Thoracic aorta (tissue), 2 donors: ENCODE results near the gene CHN2. TPM values are rescaled to one million over a fixed set of nuclear protein-coding genes. Genes with fewer than 3 reads are reported as not detected.

Source experiments
- ATAC-seq: fragments of 150-250 bp; one replicate; pipeline ENCODE4 v1.8.0; 2017; ENCODE audit warnings: low read depth; ENCODE audit not compliant: insufficient number of reproducible peaks, low FRiP score
- DNase-seq: peaks from one replicate; pipeline ENCODE4 v3.0.0-alpha.2; 2020; ENCODE audit warnings: low spot score
- H3K27ac ChIP-seq, 2 donors: fragments of 200-600 bp; sonication (generic); 1 replicate in 1 of 2; 2 replicates in 1 of 2; pipeline ENCODE4 v1.5.1; 2016; ENCODE audit warnings: mild to moderate bottlenecking in 2 of 2, moderate library complexity in 2 of 2
- H3K27me3 ChIP-seq: fragments of 200-600 bp; sonication (generic); replicated peaks from 2 replicates; pipeline ENCODE4 v1.6.0; 2016; ENCODE audit warnings: mild to moderate bottlenecking; ENCODE audit not compliant: insufficient read depth
- H3K36me3 ChIP-seq: fragments of 200-600 bp; sonication (generic); one replicate; pipeline ENCODE4 v1.5.1; 2016
- H3K4me1 ChIP-seq, 2 donors: fragments of 200-600 bp; sonication (generic); 1 replicate in 1 of 2; 2 replicates in 1 of 2; pipeline versions ENCODE4 v1.5.1 to v1.6.0; 2016; ENCODE audit warnings: low read depth in 2 of 2, mild to moderate bottlenecking in 1 of 2; ENCODE audit not compliant: control insufficient read depth in 1 of 2
- H3K4me3 ChIP-seq: fragments of 200-600 bp; sonication (generic); 2 replicates; pipeline ENCODE4 v1.5.1; 2016; ENCODE audit warnings: mild to moderate bottlenecking
- H3K9me3 ChIP-seq: fragments of 200-600 bp; sonication (generic); 2 replicates; pipeline ENCODE4 v1.5.1; 2016
- CTCF ChIP-seq: fragments of 200-600 bp; sonication (generic); IDR thresholded peaks from one replicate; pipeline ENCODE4 v1.5.1; 2019; ENCODE audit warnings: antibody characterized with exemption
- total RNA-seq, 2 donors: library from RNA; depleted of rRNA; stranded (reverse); fragments of >200 nt; gene quantifications; one replicate each; pipeline versions ENCODE4 v1.1.0 to v1.2.3, GENCODE V29; 2016

CHN2 gene
- total RNA-seq, 2 donors from 2014 or later, result 22.6 to 44.7 TPM

DNA sequence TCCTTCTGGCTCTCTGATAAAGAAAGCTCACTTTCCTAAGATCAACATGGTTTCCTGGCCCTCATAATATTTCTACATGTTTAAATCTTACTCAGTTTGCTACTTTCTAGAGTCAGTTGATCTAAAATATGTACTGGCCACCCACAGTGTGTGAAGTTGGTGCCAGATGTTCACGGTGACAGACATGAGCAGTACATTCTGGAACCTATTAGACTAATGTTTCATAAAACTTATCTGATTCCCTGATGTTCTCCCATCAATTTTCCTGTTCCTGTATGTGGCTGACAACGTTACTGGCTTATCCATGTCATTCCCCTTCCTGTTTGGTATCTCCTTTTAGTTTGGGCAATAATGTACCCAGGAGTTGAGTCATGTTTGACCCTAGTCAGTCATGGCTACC, 34.5 kb upstream of the CHN2 start:
- DNase-seq (no peak), ATAC-seq (no peak)
- Histone ChIP-seq H3K27me3 (no peaks in the 10 kb centered on the region), H3K36me3 (no peaks in the 10 kb centered on the region), H3K27ac (no peak overlapping the region), H3K4me1 (no peaks in the 10 kb centered on the region), H3K4me3 (no peak overlapping the region), H3K9me3 (no peaks in the 10 kb centered on the region)
- TF ChIP-seq CTCF, result no peak

- DNase-seq (no peak), ATAC-seq (no peak)
- no peak for TF ChIP-seq CTCF
- Histone ChIP-seq H3K27me3 (no peaks in the 10 kb centered on the region), H3K9me3 (no peaks in the 10 kb centered on the region), H3K27ac (no peak overlapping the region), H3K36me3 (no peaks in the 10 kb centered on the region), H3K4me1 (no peaks in the 10 kb centered on the region), H3K4me3 (no peak overlapping the region)
Observed at GRCh38 chr7:29161231-29161630, 33.3 kb upstream of the CHN2 start.

- Histone ChIP-seq H3K36me3 (no peaks in the 10 kb centered on the region), H3K27me3 (no peaks in the 10 kb centered on the region), H3K4me1 (no peaks in the 10 kb centered on the region), H3K4me3 (no peak overlapping the region), H3K9me3 (no peaks in the 10 kb centered on the region), H3K27ac (no peak overlapping the region)
- no peak for DNase-seq
- ATAC-seq, result no peak
- TF ChIP-seq CTCF, result no peak
Observed at GRCh38 chr7:29162577-29162976, 32.0 kb upstream of the CHN2 start.

DNA sequence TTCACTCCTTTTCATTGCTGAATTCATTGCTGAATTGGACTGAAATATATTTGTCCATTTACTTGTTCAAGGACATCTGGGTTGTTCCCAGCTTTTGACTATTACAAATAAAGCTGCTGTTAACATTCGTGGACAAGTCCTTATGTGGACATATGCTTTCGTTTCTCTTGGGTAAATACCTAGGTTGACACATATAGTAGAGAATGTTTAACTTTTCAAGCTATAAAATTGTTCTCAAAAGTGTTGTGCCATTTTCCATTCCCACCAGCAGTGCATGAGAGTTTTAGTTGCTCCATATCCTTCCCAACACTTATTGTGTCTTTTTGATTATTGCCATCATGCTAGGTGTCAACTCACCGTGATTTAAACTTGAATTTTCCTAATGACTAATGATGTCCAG, 30.7 kb upstream of the CHN2 start:
- Histone ChIP-seq H3K36me3 (no peaks in the 10 kb centered on the region), H3K27me3 (no peaks in the 10 kb centered on the region), H3K4me3 (no peak overlapping the region), H3K27ac (no peak overlapping the region), H3K9me3 (no peaks in the 10 kb centered on the region), H3K4me1 (no peaks in the 10 kb centered on the region)
- ATAC-seq (no peak), DNase-seq (no peak)
- no peak for TF ChIP-seq CTCF

DNA sequence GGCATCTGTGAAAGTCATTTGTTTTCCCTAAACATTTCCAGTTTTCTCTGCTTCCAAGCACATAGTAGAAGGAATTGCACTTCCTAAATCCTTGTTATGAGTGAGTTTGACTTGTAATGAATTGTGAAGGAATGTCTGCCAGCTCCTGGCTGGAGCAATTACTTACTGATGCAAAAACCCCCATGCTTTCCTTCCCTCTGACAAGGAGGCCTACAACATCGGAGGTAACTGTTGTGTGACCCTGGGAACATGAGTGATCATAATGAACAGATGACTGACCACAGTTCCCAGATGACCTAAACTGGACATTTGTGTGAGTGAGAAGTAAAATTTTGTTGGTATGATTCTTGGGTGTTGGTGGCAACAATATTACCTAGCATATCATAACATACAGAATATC, 26.9 kb upstream of the CHN2 start:
- Histone ChIP-seq H3K27me3 (no peaks in the 10 kb centered on the region), H3K36me3 (no peaks in the 10 kb centered on the region), H3K27ac (no peak overlapping the region), H3K4me1 (no peaks in the 10 kb centered on the region), H3K4me3 (no peak overlapping the region), H3K9me3 (no peaks in the 10 kb centered on the region)
- TF ChIP-seq CTCF, result no peak
- ATAC-seq, result no peak
- no peak for DNase-seq
